Measurements from ENCODE around the gene STOML2. TPM values are rescaled to one million over a fixed set of nuclear protein-coding genes. Genes with fewer than 3 reads are reported as not detected.

STOML2 gene
- total and polyA plus RNA-seq, 4 donors = 50.3 to 116 (median 80.7) TPM

DNA sequence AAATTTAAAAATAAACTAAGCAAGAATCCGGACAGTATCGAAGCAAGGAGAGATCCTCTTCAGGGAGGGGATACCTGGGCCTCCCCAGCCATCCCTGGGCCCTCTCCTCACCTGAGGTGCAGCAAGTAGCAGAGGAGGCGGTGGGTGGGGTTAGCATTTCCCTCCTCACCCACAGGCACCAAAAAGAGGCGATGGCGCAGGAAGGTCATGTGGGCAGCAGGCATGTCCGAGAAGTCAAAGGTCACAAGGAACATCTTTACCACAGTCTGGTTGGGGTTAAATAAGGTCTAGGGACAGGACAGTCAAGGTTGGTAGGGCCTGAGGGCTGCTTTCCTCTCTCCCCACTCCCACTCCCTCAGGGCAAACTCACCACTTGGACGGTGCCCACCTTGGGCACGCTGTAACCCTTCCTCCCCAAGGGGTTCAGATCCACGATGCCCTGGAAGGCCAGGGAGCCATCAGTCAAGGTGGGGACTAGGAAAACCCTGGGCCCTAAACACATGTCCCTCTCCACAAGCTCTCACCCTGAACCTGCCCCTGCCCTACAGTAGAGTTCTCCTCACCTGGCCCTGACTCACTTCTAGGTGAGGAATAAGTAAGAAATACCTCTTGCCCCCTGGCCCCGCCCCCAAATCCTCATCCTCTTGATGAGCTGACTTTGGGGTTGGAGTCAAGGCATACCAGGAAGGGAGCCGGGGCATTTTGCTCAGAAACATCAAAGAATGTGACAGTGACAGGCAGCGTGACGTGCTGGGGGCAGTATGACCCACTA, 2.8 kb upstream of the STOML2 start:
- 94 to 96% methylated on average over 13 of the region's 13 CpGs for WGBS, 2 donors
- peaks cover 4 to 26% (median 21%) of the 10 kb centered on the region in 5 donors for H3K4me1 ChIP-seq (ENCODE audit: control insufficient read depth in 5 of 5, insufficient read depth in 5 of 5, low read length in 5 of 5)
- TF ChIP-seq, protein P1, sequence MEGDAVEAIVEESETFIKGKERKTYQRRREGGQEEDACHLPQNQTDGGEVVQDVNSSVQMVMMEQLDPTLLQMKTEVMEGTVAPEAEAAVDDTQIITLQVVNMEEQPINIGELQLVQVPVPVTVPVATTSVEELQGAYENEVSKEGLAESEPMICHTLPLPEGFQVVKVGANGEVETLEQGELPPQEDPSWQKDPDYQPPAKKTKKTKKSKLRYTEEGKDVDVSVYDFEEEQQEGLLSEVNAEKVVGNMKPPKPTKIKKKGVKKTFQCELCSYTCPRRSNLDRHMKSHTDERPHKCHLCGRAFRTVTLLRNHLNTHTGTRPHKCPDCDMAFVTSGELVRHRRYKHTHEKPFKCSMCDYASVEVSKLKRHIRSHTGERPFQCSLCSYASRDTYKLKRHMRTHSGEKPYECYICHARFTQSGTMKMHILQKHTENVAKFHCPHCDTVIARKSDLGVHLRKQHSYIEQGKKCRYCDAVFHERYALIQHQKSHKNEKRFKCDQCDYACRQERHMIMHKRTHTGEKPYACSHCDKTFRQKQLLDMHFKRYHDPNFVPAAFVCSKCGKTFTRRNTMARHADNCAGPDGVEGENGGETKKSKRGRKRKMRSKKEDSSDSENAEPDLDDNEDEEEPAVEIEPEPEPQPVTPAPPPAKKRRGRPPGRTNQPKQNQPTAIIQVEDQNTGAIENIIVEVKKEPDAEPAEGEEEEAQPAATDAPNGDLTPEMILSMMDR (IDR thresholded peaks at IDR 0.05; ENCODE audit: control extremely low read depth, extremely low read depth) = no peak
- H3K27ac ChIP-seq (ENCODE audit: low read depth in 1 of 2, low read length in 1 of 2) = no peak overlapping the region
- H3K4me3 ChIP-seq = no peak overlapping the region
- peaks cover 17 to 37% (median 21%) of the 10 kb centered on the region in 4 donors for H3K36me3 ChIP-seq (ENCODE audit: control insufficient read depth in 4 of 4, insufficient read depth in 4 of 4, low read length in 4 of 4)
- no peak for ATAC-seq (ENCODE audit: insufficient read depth, low FRiP score)
- no peak for DNase-seq
- H3K27me3 ChIP-seq (ENCODE audit: control insufficient read depth in 3 of 3, insufficient read depth in 3 of 3, low read length in 2 of 3) = no peaks in the 10 kb centered on the region
- H3K9me3 ChIP-seq (ENCODE audit: control insufficient read depth in 4 of 4, insufficient read depth in 3 of 4, low read length in 3 of 4) = no peaks in the 10 kb centered on the region
- H3K9ac ChIP-seq (ENCODE audit: insufficient read depth in 1 of 2, low read length in 2 of 2) = no peak overlapping the region

DNA sequence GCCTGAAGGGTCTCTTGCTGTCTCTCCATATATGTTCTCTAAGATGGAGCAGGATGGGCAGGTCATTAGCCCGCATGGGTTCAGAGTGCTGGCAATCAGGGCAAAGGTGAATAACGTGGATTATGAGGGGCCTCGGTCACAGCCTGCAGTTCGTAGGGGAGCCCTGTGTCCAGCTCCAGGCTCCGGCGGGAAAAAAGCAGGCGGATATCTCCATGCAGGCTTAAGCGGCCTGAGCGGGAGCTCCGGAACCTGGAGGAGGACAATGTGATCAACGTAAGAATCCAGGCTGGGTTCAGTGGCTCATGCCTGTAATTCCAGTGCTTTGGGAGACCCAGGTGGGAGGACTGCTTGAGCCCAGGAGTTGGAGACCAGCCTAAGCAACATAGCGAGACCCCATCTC, 2.2 kb upstream of the STOML2 start:
- Histone ChIP-seq H3K27ac (ENCODE audit: low read depth in 1 of 2, low read length in 1 of 2) (no peak overlapping the region), H3K4me1 (ENCODE audit: control insufficient read depth in 5 of 5, insufficient read depth in 5 of 5, low read length in 5 of 5) (peaks cover 4 to 19% (median 18%) of the 10 kb centered on the region in 5 donors), H3K9me3 (ENCODE audit: control insufficient read depth in 4 of 4, insufficient read depth in 3 of 4, low read length in 3 of 4) (no peaks in the 10 kb centered on the region), H3K27me3 (ENCODE audit: control insufficient read depth in 3 of 3, insufficient read depth in 3 of 3, low read length in 2 of 3) (no peaks in the 10 kb centered on the region), H3K4me3 (no peak overlapping the region), H3K36me3 (ENCODE audit: control insufficient read depth in 4 of 4, insufficient read depth in 4 of 4, low read length in 4 of 4) (peaks cover 18 to 42% (median 27%) of the 10 kb centered on the region in 4 donors), H3K9ac (ENCODE audit: insufficient read depth in 1 of 2, low read length in 2 of 2) (no peak overlapping the region)
- WGBS, 2 donors = 92 to 97% methylated on average over 12 of the region's 12 CpGs
- DNase-seq (no peak), ATAC-seq (ENCODE audit: insufficient read depth, low FRiP score) (no peak)
- TF ChIP-seq, protein P1 (IDR thresholded peaks at IDR 0.05; ENCODE audit: control extremely low read depth, extremely low read depth) = no peak

DNA sequence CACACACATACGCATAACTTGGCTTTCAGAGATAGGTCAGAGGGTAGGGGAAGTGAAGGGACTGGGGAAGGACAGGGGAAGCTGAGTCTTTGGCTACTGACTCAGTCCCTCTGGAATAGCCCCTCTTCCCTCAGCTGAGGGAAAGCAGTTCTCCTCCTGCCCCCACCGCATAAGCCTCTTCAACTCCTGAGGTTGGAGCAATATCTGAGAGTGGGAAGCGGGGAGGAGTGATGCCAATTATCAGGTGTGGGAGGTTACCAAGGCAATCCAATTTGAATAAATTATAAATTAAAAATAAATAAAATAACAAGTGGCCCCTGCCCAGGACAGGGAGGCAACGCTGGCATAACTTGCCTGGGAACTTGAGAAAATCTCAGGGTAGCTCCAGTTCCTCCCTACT, 1.7 kb upstream of the STOML2 start:
- no peaks in the 10 kb centered on the region for H3K27me3 ChIP-seq (ENCODE audit: control insufficient read depth in 3 of 3, insufficient read depth in 3 of 3, low read length in 2 of 3)

More for the DNA sequence above, 1.7 kb upstream of the STOML2 start:
- no peak for ATAC-seq (ENCODE audit: insufficient read depth, low FRiP score)
- H3K36me3 ChIP-seq (ENCODE audit: control insufficient read depth in 4 of 4, insufficient read depth in 4 of 4, low read length in 4 of 4) = peaks cover 18 to 45% (median 31%) of the 10 kb centered on the region in 4 donors
- H3K4me3 ChIP-seq = no peak overlapping the region
- TF ChIP-seq, protein P1 (IDR thresholded peaks at IDR 0.05; ENCODE audit: control extremely low read depth, extremely low read depth) = no peak
- peaks cover 4 to 18% (median 17%) of the 10 kb centered on the region in 5 donors for H3K4me1 ChIP-seq (ENCODE audit: control insufficient read depth in 5 of 5, insufficient read depth in 5 of 5, low read length in 5 of 5)
- DNase-seq = no peak
- H3K9me3 ChIP-seq (ENCODE audit: control insufficient read depth in 4 of 4, insufficient read depth in 3 of 4, low read length in 3 of 4) = no peaks in the 10 kb centered on the region
- H3K9ac ChIP-seq (ENCODE audit: insufficient read depth in 1 of 2, low read length in 2 of 2) = no peak overlapping the region
- WGBS, 2 donors = 93 to 96% methylated on average over 4 of the region's 4 CpGs
- no peak overlapping the region for H3K27ac ChIP-seq (ENCODE audit: low read depth in 1 of 2, low read length in 1 of 2)
